Adipose tissue (tissue), 3 donors: ENCODE data around the gene MED15. TPM values are rescaled to one million over a fixed set of nuclear protein-coding genes. Genes with fewer than 3 reads are reported as not detected.

ENCODE experiments used
- H3K27ac ChIP-seq: one replicate; pipeline ENCODE4 v1.5.1; 2013; ENCODE audit warnings: low read depth, low read length
- whole genome bisulfite sequencing, 3 donors: extraction: QIAGEN DNeasy Blood & Tissue Kit; methylation state at CpG; one replicate each; pipeline ENCODE4 v1.1.7; 2013; 5-methylcytosine and 5-hydroxymethylcytosine counted together
- polyA plus RNA-seq, 3 donors: library from polyadenylated mRNA; stranded (reverse); fragments of 200-250 nt; gene quantifications; one replicate each; pipeline ENCODE4 v1.2.3, GENCODE V29; 2013
- donor health status: healthy with polysubstance abuse.
- donor health status: Bipolar disorder and iron deficiency.
- donor health status: healthy.

MED15 gene
- polyA plus RNA-seq, 3 donors, result 22.7 to 44.2 (median 42.4) TPM

GRCh38 chr22:20573833-20574615 lies 66.6 kb downstream of the MED15 start:
- H3K27ac ChIP-seq, result no peak overlapping the region
- 89 to 92% (median 92%) methylated on average over 29 of the region's 29 CpGs for WGBS, 3 donors

- WGBS, 3 donors, result 92 to 97% (median 94%) methylated on average over 18 of the region's 18 CpGs
- H3K27ac ChIP-seq, result no peak overlapping the region
These were observed 67.5 kb downstream of the MED15 start for GRCh38 chr22:20574920-20575353.

- 79 to 93% (median 83%) methylated on average over 6 of the region's 6 CpGs for WGBS, 3 donors
- H3K27ac ChIP-seq, result no peak overlapping the region
These were observed 68.5 kb downstream of the MED15 start for GRCh38 chr22:20575724-20576444.

- WGBS, 3 donors, result 40 to 77% (median 58%) methylated on average over 3 of the region's 3 CpGs
- no peak overlapping the region for H3K27ac ChIP-seq
These were observed 69.0 kb downstream of the MED15 start for GRCh38 chr22:20576445-20576816.

GRCh38 chr22:20577045-20577444 lies 69.6 kb downstream of the MED15 start:
- no peak overlapping the region for H3K27ac ChIP-seq
- 56 to 91% (median 61%) methylated on average over 1 of the region's 1 CpG for WGBS, 3 donors

DNA sequence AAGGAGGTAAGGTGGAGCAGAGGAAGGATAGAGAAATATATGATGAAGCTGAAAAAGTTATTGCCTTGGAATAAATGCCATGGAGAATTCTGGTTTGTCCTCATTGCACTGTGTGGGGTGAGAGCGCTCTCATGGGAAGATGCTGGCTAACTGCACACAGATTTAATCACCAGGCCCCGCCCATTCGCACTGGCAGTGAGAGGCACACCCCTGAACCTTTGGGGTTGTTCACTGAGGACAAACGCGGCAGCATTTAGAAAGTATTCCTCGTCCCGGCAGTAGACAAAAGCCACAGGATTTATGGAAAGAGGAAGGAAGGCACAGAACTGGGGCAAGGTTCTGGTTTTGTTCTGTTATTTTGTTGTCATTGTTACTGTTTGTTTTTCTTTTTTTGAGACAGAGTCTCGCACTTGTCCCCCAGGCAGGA lies 70.2 kb downstream of the MED15 start:
- WGBS, 3 donors, result 54 to 88% (median 64%) methylated on average over 8 of the region's 8 CpGs
- H3K27ac ChIP-seq, result no peak overlapping the region

- 59 to 86% (median 84%) methylated on average over 7 of the region's 7 CpGs for WGBS, 3 donors
These were observed 70.8 kb downstream of the MED15 start for GRCh38 chr22:20578192-20578591.

GRCh38 chr22:20578707-20579106 lies 71.3 kb downstream of the MED15 start:
- no peak overlapping the region for H3K27ac ChIP-seq
- 80 to 87% (median 80%) methylated on average over 5 of the region's 5 CpGs for WGBS, 3 donors

More at GRCh38 chr22:20578192-20578591, 70.8 kb downstream of the MED15 start:
- H3K27ac ChIP-seq, result no peak overlapping the region

- H3K27ac ChIP-seq, result no peak overlapping the region
- WGBS, 3 donors, result 81% methylated on average over 14 of the region's 14 CpGs
These were observed 72.1 kb downstream of the MED15 start for GRCh38 chr22:20579273-20580120.

DNA sequence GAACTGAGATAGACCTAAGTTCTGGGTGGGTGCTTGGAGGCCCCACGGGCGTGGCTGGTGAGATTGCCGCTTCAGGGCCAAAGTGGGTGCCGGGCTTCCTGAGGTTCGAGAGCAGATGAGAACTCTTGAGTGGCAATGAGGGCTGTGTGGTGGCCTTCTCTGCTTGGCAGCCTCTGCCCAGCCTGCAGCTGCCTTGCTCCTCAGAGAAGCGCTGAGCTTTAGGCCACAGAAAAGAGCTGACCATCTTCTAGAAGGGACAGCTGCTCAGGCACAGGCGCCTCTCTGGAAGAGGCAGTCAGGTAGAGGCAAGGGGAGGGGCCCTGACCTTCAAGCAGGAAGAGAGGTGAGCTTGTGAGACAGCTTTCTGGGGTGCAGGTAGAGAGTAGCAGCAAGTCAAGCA lies 72.8 kb downstream of the MED15 start:
- WGBS, 3 donors, result 95 to 98% (median 97%) methylated on average over 7 of the region's 7 CpGs

DNA sequence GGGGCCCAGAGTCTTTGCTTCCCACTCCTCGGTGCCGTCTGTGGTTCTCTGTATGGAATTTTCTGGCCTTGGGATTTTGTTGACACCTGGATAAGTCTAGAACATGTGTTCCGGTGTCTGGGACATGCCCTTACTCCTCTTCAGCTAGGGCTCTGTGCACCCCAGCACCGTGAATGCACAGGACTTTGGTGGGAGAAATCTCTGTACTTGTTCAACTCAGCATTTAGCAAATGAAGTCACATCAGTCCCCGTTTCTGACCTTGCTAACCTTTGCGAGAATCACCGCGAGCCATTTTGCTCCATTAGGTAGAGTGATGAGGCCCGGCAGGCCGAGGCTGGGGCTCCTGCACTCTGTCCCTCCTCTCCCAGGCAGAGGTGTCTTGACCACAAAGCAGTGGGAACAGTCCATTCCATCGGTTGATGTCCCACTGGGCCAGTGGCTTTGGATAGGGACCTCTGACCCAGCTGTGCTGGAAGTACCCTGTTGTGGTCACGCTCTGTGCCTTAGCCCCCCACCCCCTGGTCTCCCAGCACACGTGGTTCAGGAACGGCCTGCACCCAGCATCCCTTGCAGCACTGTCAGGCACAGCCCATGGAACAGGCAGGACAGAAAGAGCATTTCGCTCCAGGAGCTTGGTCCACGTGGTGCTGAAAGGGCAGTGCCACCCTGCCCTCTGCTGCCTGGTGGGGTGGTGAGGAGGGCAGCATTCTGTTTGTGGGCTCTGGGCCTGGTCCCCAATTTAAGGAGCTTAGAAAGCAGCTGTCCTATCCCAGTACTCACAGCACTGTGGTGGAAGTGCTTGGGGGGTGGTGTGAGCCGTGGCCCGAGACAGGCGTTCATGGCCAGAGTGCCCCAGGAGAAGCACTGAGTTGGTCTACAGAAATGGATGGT lies 73.4 kb downstream of the MED15 start:
- WGBS, 3 donors, result 86 to 91% (median 89%) methylated on average over 19 of the region's 19 CpGs

More for the DNA sequence above, 72.8 kb downstream of the MED15 start:
- H3K27ac ChIP-seq, result no peak overlapping the region

DNA sequence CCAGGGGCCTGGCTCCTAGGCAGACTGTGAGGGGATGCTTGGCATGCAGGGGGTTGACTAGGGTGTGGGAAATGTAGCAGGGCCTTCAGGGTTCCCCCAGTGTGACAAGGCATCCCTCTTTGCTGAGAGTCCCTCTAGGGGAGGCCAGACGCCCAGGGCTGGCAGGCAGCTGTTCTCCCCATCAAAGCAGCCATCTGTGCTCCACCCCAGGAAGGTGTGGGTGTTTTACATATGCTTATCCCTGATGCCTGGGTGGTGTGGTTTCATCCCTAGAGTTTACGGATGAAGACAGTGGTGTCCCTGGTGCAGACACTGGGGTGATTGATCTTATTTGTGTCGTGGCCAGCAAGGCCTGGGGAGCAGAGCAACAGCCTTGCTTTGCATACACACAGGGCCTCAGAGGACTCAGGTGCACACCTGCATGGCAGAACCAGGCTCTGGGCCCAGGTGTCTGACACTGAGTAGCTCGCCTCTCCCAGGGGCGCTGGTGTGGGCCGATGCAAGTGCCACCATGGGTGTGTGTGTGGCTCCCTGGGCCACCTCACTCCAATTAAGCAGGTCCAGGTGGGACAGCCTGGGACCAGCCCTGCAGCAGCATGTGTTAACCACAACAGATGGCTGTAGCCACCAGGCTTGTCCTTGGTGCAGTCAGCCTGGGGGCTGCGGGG lies 74.2 kb downstream of the MED15 start:
- 91 to 94% (median 92%) methylated on average over 7 of the region's 7 CpGs for WGBS, 3 donors
- H3K27ac ChIP-seq, result no peak overlapping the region

More for the DNA sequence above, 73.4 kb downstream of the MED15 start:
- H3K27ac ChIP-seq, result no peak overlapping the region

- WGBS, 3 donors, result 91 to 96% (median 94%) methylated on average over 5 of the region's 5 CpGs
- no peak overlapping the region for H3K27ac ChIP-seq
These were observed 74.7 kb downstream of the MED15 start for GRCh38 chr22:20582171-20582511.

DNA sequence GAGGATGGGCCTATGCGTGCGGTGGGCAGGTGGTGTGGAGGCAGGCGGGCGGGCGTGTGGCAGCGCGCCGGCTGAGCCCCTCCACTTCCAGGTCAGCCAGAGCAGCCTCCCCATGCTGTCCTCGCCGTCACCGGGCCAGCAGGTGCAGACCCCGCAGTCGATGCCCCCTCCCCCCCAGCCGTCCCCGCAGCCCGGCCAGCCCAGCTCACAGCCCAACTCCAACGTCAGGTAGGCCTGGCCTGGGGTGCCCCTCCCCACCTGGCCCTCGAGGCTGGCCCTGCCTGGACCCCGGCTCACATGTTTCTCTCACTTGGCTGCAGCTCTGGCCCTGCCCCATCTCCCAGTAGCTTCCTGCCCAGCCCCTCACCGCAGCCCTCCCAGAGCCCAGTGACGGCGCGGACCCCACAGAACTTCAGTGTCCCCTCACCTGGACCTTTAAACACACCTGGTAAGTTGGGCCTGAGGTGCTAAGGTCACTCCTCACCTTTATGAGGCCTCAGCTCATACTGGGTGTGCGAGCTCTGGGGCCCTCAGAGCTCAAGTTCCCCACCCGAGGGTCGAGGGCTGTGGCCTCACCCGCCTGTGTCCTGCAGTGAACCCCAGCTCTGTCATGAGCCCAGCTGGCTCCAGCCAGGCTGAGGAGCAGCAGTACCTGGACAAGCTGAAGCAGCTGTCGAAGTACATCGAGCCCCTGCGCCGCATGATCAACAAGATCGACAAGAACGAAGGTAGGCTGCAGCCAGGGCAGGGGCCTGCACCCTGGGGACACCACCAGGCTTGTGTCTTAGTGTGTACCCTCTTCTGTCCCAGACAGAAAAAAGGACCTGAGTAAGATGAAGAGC lies 75.3 kb downstream of the MED15 start:
- 92 to 94% (median 93%) methylated on average over 26 to 33 of the region's 33 CpGs for WGBS, 3 donors
- H3K27ac ChIP-seq, result no peak overlapping the region

- 80 to 90% (median 86%) methylated on average over 4 of the region's 4 CpGs for WGBS, 3 donors
- no peak overlapping the region for H3K27ac ChIP-seq
These were observed 76.1 kb downstream of the MED15 start for GRCh38 chr22:20583471-20583922.

DNA sequence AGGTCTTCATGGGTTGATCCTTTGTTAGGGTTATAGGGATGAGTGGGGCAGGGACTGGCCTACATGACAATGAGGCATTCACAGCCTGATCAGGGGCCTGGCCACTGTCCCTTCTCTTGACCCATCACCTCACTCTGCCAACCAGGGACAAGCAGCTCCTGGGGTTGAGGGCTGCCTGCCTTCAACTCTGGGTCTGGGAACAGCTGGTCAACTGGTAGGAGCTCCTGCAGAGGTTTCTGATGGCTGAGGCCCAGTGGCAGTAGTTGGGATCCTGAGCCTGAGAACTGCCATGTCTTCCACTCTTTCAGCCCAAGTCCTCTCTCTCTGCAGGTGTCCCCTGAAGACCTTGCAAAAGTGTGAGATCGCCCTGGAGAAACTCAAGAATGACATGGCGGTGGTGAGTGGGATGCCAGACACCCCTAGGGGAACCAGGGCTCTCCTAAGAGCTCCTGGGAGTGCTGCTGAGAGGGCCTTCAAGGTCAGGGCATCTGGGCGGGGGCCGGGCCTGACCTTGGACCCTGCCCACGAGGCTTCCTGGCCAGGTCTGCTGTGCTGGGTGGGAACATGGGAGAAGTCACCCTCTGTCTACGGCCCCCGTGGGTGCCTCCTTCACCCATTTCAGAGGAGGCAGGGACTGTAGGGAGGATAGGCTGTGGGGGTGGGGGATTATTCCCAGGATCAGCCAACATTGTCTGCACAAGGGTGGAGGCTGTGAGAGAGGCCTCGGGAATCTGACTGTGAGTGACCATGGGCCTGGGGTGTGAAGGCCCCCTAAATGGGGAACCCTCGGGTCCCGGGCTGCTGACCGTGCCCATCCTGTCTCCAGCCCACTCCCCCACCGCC lies 76.8 kb downstream of the MED15 start:
- 76 to 91% (median 87%) methylated on average over 12 of the region's 12 CpGs for WGBS, 3 donors

More for the DNA sequence above, 76.8 kb downstream of the MED15 start:
- H3K27ac ChIP-seq, result no peak overlapping the region
